CD14-positive monocyte (primary cell): Measurements from ENCODE around the gene CAMK1D. TPM values are rescaled to one million over a fixed set of nuclear protein-coding genes. Genes with fewer than 3 reads are reported as not detected.

ENCODE experiments used
- DNase-seq, 3 donors: peaks; one replicate each; pipeline ENCODE4 v3.0.0-alpha.2; 2011 to 2022
- H2AFZ ChIP-seq: 2 replicates; pipeline ENCODE4 v1.6.0; 2012; ENCODE audit warnings: mild to moderate bottlenecking, low read depth, low read length, inconsistent platforms; ENCODE audit not compliant: insufficient read depth, poor library complexity, severe bottlenecking
- H3K27ac ChIP-seq, 2 donors: 1 replicate in 1 of 2; 2 replicates in 1 of 2; pipeline ENCODE4 v1.5.1; 2012 to 2013; ENCODE audit warnings: low read length in 2 of 2, control low read depth in 1 of 2, inconsistent platforms in 1 of 2, low read depth in 1 of 2, mild to moderate bottlenecking in 1 of 2
- H3K27me3 ChIP-seq, 2 donors: one replicate each; pipeline versions ENCODE4 v1.6.0 to v1.6.1; 2011 to 2013; ENCODE audit warnings: low read length in 2 of 2; ENCODE audit not compliant: control insufficient read depth in 2 of 2, insufficient read depth in 2 of 2
- H3K36me3 ChIP-seq, 2 donors: replicated peaks in 1 of 2; 1 replicate in 1 of 2; 2 replicates in 1 of 2; pipeline versions ENCODE4 v1.5.1 to v1.6.1; 2012 to 2013; ENCODE audit warnings: low read length in 2 of 2, control low read depth in 1 of 2, inconsistent platforms in 1 of 2, mild to moderate bottlenecking in 1 of 2; ENCODE audit not compliant: insufficient read depth in 2 of 2, control insufficient read depth in 1 of 2
- H3K4me1 ChIP-seq, 2 donors: 1 replicate in 1 of 2; 2 replicates in 1 of 2; pipeline versions ENCODE4 v1.5.1 to v1.6.1; 2012 to 2013; ENCODE audit warnings: low read length in 2 of 2, control low read depth in 1 of 2, inconsistent platforms in 1 of 2, mild to moderate bottlenecking in 1 of 2, moderate library complexity in 1 of 2; ENCODE audit not compliant: insufficient read depth in 2 of 2, control insufficient read depth in 1 of 2
- H3K4me2 ChIP-seq: replicated peaks from 2 replicates; pipeline ENCODE3; 2012; ENCODE audit warnings: low read length, moderate library complexity, mild to moderate bottlenecking; ENCODE audit not compliant: poor library complexity, severe bottlenecking; ENCODE audit errors: extremely low read depth
- H3K4me3 ChIP-seq, 3 experiments: fragments of 200-600 bp in 1 of 3; sonication (generic) in 1 of 3; replicated peaks in 1 of 3; 1 replicate in 2 of 3; 2 replicates in 1 of 3; pipeline ENCODE4 v1.5.1; 2011 to 2013; ENCODE audit warnings: low read length in 3 of 3, mild to moderate bottlenecking in 3 of 3, control low read depth in 2 of 3, low read depth in 2 of 3, inconsistent platforms in 1 of 3, moderate library complexity in 1 of 3
- H3K79me2 ChIP-seq: 2 replicates; pipeline ENCODE4 v1.6.0; 2012; ENCODE audit warnings: mild to moderate bottlenecking, control low read depth, inconsistent platforms, low read length, moderate library complexity; ENCODE audit not compliant: insufficient read depth
- H3K9ac ChIP-seq: 2 replicates; pipeline ENCODE4 v1.6.0; 2017; ENCODE audit warnings: low read length, mild to moderate bottlenecking; ENCODE audit not compliant: insufficient read depth, poor library complexity, severe bottlenecking
- H3K9me3 ChIP-seq, 2 donors: replicated peaks in 1 of 2; 1 replicate in 1 of 2; 2 replicates in 1 of 2; pipeline versions ENCODE4 v1.5.1 to v1.6.1; 2012 to 2013; ENCODE audit warnings: low read length in 2 of 2, control low read depth in 1 of 2; ENCODE audit not compliant: control insufficient read depth in 1 of 2, insufficient read depth in 1 of 2
- H4K20me1 ChIP-seq: 2 replicates; pipeline ENCODE4 v1.6.0; 2012; ENCODE audit warnings: mild to moderate bottlenecking, low read length, control low read depth, moderate library complexity; ENCODE audit not compliant: insufficient read depth
- H3K27ac Mint-ChIP-seq, 7 donors: one replicate each; pipeline ENCODE4 v1.8.0; 2020; ENCODE audit warnings: mild to moderate bottlenecking in 7 of 7, mixed read lengths in 7 of 7, moderate library complexity in 6 of 7, inconsistent platforms in 2 of 7
- H3K27me3 Mint-ChIP-seq, 3 donors: one replicate each; pipeline ENCODE4 v1.8.0; 2021 to 2022; ENCODE audit warnings: low read depth in 3 of 3, mild to moderate bottlenecking in 3 of 3, mixed read lengths in 3 of 3, moderate library complexity in 3 of 3, inconsistent platforms in 1 of 3
- H3K36me3 Mint-ChIP-seq, 2 donors: one replicate each; pipeline ENCODE4 v1.8.0; 2020; ENCODE audit warnings: mixed read lengths in 2 of 2, inconsistent platforms in 1 of 2, mild to moderate bottlenecking in 1 of 2
- H3K4me1 Mint-ChIP-seq: one replicate; pipeline ENCODE4 v1.8.0; 2020; ENCODE audit warnings: mild to moderate bottlenecking, mixed read lengths
- H3K4me3 Mint-ChIP-seq, 2 donors: one replicate each; pipeline ENCODE4 v1.8.0; 2020; ENCODE audit warnings: mild to moderate bottlenecking in 2 of 2, mixed read lengths in 2 of 2, moderate library complexity in 1 of 2
- H3K9me3 Mint-ChIP-seq, 7 donors: one replicate each; pipeline ENCODE4 v1.8.0; 2020 to 2022; ENCODE audit warnings: mixed read lengths in 7 of 7, mild to moderate bottlenecking in 6 of 7, moderate library complexity in 6 of 7, inconsistent platforms in 2 of 7
- WGBS: methylation state at CpG from one replicate; pipeline ENCODE4 v1.1.5; 2013; ENCODE audit warnings: missing lambda C conversion rate; ENCODE audit not compliant: insufficient coverage; 5-methylcytosine and 5-hydroxymethylcytosine counted together
- intact Hi-C, 2 donors: fragments of 100-400 bp; cut with micrococcal nuclease; formaldehyde crosslinking; loops; one replicate each; pipeline versions ENCODE4 v1.15.0 to v1.15.1; 2023
- polyA plus RNA-seq, 3 donors: library from polyadenylated mRNA; depleted of rRNA in 1 of 3; unstranded in 2 of 3; stranded (reverse) in 1 of 3; fragments of 300-500 nt in 2 of 3; fragments of >200 nt in 1 of 3; fragmentation: Illumina TruSeq in 2 of 3; gene quantifications; 1 replicate in 2 of 3; 2 replicates in 1 of 3; pipeline ENCODE4 v1.2.3, GENCODE V29; 2012 to 2021
- TF ChIP-seq, protein P1 (sequence below): fragments of 200-600 bp; IDR thresholded peaks from one replicate; pipeline ENCODE4 v1.8.0; 2022; ENCODE audit warnings: antibody characterized with exemption, mild to moderate bottlenecking

The CAMK1D gene
- polyA plus RNA-seq, 3 donors, result 6.7 to 11.8 (median 7.1) TPM

DNA sequence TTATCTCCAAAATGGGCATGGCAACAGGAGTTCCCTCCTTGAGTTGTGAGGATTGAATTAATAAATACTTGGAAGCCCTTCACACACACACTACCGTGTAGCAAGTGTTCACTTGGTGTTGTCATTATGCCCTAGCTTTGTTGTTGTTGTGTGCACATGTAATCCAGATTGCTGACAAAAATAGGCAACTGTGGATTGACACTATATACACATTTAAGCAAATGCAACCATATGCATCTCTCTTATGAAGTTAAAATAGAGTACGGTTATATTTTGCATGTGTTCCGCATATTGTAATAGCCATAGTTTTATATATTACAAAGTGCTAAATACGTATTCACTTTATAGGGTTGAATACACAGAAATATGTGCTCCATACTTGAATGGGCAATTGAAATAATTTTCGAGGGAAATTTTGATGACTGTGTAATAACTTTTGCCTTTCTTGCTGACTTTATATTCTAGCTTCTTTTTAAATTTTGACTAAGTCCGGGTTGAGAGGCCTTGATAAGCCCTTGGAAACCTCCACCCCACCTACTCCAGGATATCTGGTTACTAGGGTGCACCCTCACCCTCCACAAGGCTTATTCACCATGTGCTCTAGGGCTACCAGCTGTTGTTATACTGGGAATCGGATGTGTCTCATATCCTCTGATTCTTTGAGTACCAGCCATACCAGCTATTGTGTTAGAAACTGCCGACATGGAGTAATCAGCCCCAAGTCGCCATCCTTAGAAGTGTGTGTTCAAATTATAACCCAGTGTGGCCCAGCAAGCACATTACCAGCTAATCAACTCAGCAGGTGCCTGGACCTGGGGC, 265.0 kb downstream of the CAMK1D start:
- H3K79me2 ChIP-seq, result no peaks in the 10 kb centered on the region
- peak overlapping the region in 1 of 7 donors; percentile 21 for H3K27ac Mint-ChIP-seq
- H3K9ac ChIP-seq, result no peak overlapping the region

DNA sequence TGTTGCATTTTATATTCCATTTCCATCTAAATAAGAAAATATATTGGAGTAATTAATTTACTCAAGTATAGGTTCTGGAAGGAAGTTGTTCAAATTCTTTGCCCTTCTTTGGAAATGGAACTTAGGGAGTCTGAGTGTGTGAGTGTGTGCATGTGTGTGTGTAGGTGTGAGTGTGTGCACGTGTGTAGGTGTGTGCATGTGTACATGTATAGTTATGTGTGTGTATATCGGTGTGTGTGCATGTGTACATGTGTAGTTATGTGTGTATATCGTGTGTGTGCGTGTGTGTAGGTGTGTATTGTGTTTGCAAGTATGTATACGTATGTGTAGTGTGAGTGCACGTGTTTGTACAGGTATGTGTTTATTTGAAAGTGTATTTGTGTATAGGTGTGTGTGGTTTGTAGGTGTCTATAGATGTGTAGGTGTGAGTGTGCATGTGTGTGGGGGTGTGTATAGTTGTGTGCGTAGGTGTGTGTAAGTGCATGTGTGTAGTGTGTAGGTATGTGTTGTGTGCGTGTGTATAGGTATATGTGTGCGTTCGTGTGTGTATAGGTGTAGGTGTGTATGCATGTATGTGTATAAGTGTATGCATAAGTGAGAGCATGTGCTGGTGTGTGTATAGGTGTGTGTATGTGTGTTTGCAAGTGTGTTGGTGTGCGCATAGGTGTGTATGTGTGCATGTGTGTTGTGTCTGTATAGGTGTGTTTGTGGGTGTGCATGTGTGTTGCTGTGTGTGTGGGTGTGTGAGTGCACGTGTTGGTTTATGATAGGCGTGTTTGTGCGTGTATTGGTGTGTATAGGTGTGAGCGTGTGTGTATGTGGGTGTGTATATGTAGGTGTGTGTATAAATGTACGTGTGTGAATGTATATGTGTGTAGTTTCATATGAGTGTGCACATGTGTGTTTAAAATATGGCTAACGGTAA, 266.2 kb downstream of the CAMK1D start:
- no peaks in the 10 kb centered on the region for H3K9me3 Mint-ChIP-seq
- 95% methylated on average over 15 of the region's 17 CpGs for WGBS
- no peaks in the 10 kb centered on the region for H3K4me1 ChIP-seq

More for the DNA sequence above, 265.0 kb downstream of the CAMK1D start:
- H3K4me2 ChIP-seq, result no peak overlapping the region
- 83% methylated on average over 2 of the region's 9 CpGs for WGBS
- H3K27ac ChIP-seq, result no peak overlapping the region
- TF ChIP-seq, protein P1, sequence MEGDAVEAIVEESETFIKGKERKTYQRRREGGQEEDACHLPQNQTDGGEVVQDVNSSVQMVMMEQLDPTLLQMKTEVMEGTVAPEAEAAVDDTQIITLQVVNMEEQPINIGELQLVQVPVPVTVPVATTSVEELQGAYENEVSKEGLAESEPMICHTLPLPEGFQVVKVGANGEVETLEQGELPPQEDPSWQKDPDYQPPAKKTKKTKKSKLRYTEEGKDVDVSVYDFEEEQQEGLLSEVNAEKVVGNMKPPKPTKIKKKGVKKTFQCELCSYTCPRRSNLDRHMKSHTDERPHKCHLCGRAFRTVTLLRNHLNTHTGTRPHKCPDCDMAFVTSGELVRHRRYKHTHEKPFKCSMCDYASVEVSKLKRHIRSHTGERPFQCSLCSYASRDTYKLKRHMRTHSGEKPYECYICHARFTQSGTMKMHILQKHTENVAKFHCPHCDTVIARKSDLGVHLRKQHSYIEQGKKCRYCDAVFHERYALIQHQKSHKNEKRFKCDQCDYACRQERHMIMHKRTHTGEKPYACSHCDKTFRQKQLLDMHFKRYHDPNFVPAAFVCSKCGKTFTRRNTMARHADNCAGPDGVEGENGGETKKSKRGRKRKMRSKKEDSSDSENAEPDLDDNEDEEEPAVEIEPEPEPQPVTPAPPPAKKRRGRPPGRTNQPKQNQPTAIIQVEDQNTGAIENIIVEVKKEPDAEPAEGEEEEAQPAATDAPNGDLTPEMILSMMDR, result no peak
- H3K9me3 ChIP-seq, result no peaks in the 10 kb centered on the region
- DNase-seq, result no peak
- no peaks in the 10 kb centered on the region for H3K36me3 ChIP-seq
- Mint-ChIP-seq H3K4me1 (peaks cover 4% of the 10 kb centered on the region), H3K9me3 (no peaks in the 10 kb centered on the region), H3K4me3 (no peak overlapping the region), H3K36me3 (no peaks in the 10 kb centered on the region), H3K27me3 (peaks cover 0 to 8% (median 5%) of the 10 kb centered on the region in 3 donors)
- no peaks in the 10 kb centered on the region for H3K27me3 ChIP-seq
- no peak overlapping the region for H3K4me3 ChIP-seq
- no peak overlapping the region for H2AFZ ChIP-seq
- no peaks in the 10 kb centered on the region for H3K4me1 ChIP-seq
- intact Hi-C loops, result no loop called here
- peaks cover 35% of the 10 kb centered on the region for H4K20me1 ChIP-seq

More for the DNA sequence above, 266.2 kb downstream of the CAMK1D start:
- intact Hi-C loops, result no loop called here
- no peaks in the 10 kb centered on the region for H3K9me3 ChIP-seq
- H3K36me3 ChIP-seq, result no peaks in the 10 kb centered on the region
- no peak for DNase-seq
- no peak overlapping the region for H2AFZ ChIP-seq
- TF ChIP-seq, protein P1, result no peak
- no peak overlapping the region for H3K27ac Mint-ChIP-seq
- H3K4me3 Mint-ChIP-seq, result no peak overlapping the region
- H3K36me3 Mint-ChIP-seq, result no peaks in the 10 kb centered on the region
- H3K27me3 ChIP-seq, result no peaks in the 10 kb centered on the region
- H3K4me2 ChIP-seq, result no peak overlapping the region
- no peaks in the 10 kb centered on the region for H3K79me2 ChIP-seq
- peaks cover 34% of the 10 kb centered on the region for H4K20me1 ChIP-seq
- H3K27me3 Mint-ChIP-seq, result peaks cover 0 to 8% (median 2%) of the 10 kb centered on the region in 3 donors
- peaks cover 4% of the 10 kb centered on the region for H3K4me1 Mint-ChIP-seq
- H3K27ac ChIP-seq, result no peak overlapping the region
- H3K4me3 ChIP-seq, result no peak overlapping the region
- H3K9ac ChIP-seq, result no peak overlapping the region
